Testis (tissue), 3 donors: ENCODE results near the gene SFRP2. TPM values are rescaled to one million over a fixed set of nuclear protein-coding genes. Genes with fewer than 3 reads are reported as not detected.

Experiments
- DNase-seq: peaks from one replicate; pipeline ENCODE4 v3.0.0-alpha.2; 2019
- H3K27ac ChIP-seq, 2 donors: fragments of 200-600 bp; sonication (generic); one replicate each; pipeline ENCODE4 v1.5.1; 2019
- H3K27me3 ChIP-seq: fragments of 200-600 bp; sonication (generic); one replicate; pipeline ENCODE4 v1.5.1; 2019
- H3K36me3 ChIP-seq: fragments of 200-600 bp; sonication (generic); one replicate; pipeline ENCODE4 v1.5.1; 2017; ENCODE audit warnings: low read depth; ENCODE audit errors: missing control alignments
- H3K4me1 ChIP-seq: fragments of 200-600 bp; sonication (generic); one replicate; pipeline ENCODE4 v1.5.1; 2019
- H3K4me3 ChIP-seq, 2 donors: fragments of 200-600 bp; sonication (generic); one replicate each; pipeline ENCODE4 v1.5.1; 2017 to 2019
- H3K9me3 ChIP-seq: fragments of 200-600 bp; sonication (generic); one replicate; pipeline ENCODE4 v1.5.1; 2017
- CTCF ChIP-seq, 3 experiments: fragments of 450-650 bp in 2 of 3; fragments of 200-600 bp in 1 of 3; sonication (generic) in 1 of 3; IDR thresholded peaks; one replicate each; pipeline ENCODE4 v1.5.1; 2016 to 2019; ENCODE audit warnings: antibody characterized with exemption in 3 of 3, mild to moderate bottlenecking in 2 of 3, moderate library complexity in 1 of 3
- POLR2A ChIP-seq: fragments of 450-650 bp; IDR thresholded peaks from one replicate; pipeline ENCODE4 v1.6.1; 2017; ENCODE audit warnings: antibody characterized with exemption, mild to moderate bottlenecking, moderate library complexity
- WGBS, 2 donors: methylation state at CpG; one replicate each; pipeline ENCODE4 v1.1.5; 2018; 5-methylcytosine and 5-hydroxymethylcytosine counted together
- intact Hi-C: fragments of 100-400 bp; cut with DNase I; formaldehyde crosslinking; loops from one replicate; pipeline ENCODE4 v1.15.1; 2023; ENCODE audit warnings: low total_unique reads
- polyA plus RNA-seq: library from polyadenylated mRNA; stranded (reverse); fragments of 350-450 nt; fragmentation: Illumina TruSeq; extraction: RNeasy Lipid Tissue Mini Kit (QIAGEN cat#74804); gene quantifications from one replicate; pipeline ENCODE4 v1.2.3, GENCODE V29; 2014; ENCODE audit warnings: low read depth, low replicate concordance; ENCODE audit not compliant: insufficient read depth
- total RNA-seq, 2 donors: library from RNA; depleted of rRNA; stranded (reverse); fragments of >200 nt; gene quantifications; one replicate each; pipeline ENCODE4 v1.2.3, GENCODE V29; 2016

Gene SFRP2
- total and polyA plus RNA-seq, 3 donors from 2014 or later: 0.39 to 65.6 (median 1.2) TPM

- WGBS, 2 donors: 29 to 34% methylated on average over 3 of the region's 3 CpGs
- Histone ChIP-seq H3K36me3 (no peaks in the 10 kb centered on the region), H3K4me3 (no peak overlapping the region), H3K9me3 (no peaks in the 10 kb centered on the region), H3K27ac (no peak overlapping the region), H3K27me3 (no peaks in the 10 kb centered on the region), H3K4me1 (peaks cover 12% of the 10 kb centered on the region)
- no peak for DNase-seq
- TF ChIP-seq POLR2A: no peak
- peak in 2 of 3 experiments; percentile 40 to 48 for TF ChIP-seq CTCF (IDR thresholded peaks at IDR 0.05)
- intact Hi-C loops: loop anchor here (10.0 kb wide), 1 partner anchor 529 kb away; no protein-coding TSS in a partner anchor
Observed at GRCh38 chr4:153785910-153786721, 2.8 kb downstream of the SFRP2 start.

- Histone ChIP-seq H3K27me3 (no peaks in the 10 kb centered on the region), H3K4me3 (no peak overlapping the region), H3K4me1 (peaks cover 12% of the 10 kb centered on the region), H3K9me3 (no peaks in the 10 kb centered on the region), H3K27ac (no peak overlapping the region), H3K36me3 (no peaks in the 10 kb centered on the region)
- TF ChIP-seq CTCF (IDR thresholded peaks at IDR 0.05): no peak
- TF ChIP-seq POLR2A: no peak
- WGBS, 2 donors: 75 to 92% methylated on average over 3 of the region's 3 CpGs
- no peak for DNase-seq
- intact Hi-C loops: loop anchor here (10.0 kb wide), 1 partner anchor 531 kb away; no protein-coding TSS in a partner anchor
Observed at GRCh38 chr4:153784166-153784699, 4.7 kb downstream of the SFRP2 start.

GRCh38 chr4:153782581-153782980, 6.3 kb downstream of the SFRP2 start:
- intact Hi-C loops: loop anchor here (10.0 kb wide), 1 partner anchor 532 kb away; no protein-coding TSS in a partner anchor
- H3K36me3 ChIP-seq: no peaks in the 10 kb centered on the region
- no peak overlapping the region for H3K4me3 ChIP-seq
- no peaks in the 10 kb centered on the region for H3K4me1 ChIP-seq
- DNase-seq: no peak
- 98 to 100% methylated on average over 1 of the region's 1 CpG for WGBS, 2 donors
- H3K27me3 ChIP-seq: no peaks in the 10 kb centered on the region
- H3K9me3 ChIP-seq: no peaks in the 10 kb centered on the region
- TF ChIP-seq POLR2A (no peak), CTCF (IDR thresholded peaks at IDR 0.05) (no peak)
- no peak overlapping the region for H3K27ac ChIP-seq

GRCh38 chr4:153781717-153782416, 7.0 kb downstream of the SFRP2 start:
- TF ChIP-seq POLR2A (no peak), CTCF (IDR thresholded peaks at IDR 0.05) (no peak)
- Histone ChIP-seq H3K9me3 (no peaks in the 10 kb centered on the region), H3K36me3 (no peaks in the 10 kb centered on the region), H3K4me3 (no peak overlapping the region), H3K4me1 (no peaks in the 10 kb centered on the region), H3K27me3 (no peaks in the 10 kb centered on the region), H3K27ac (no peak overlapping the region)
- 32 to 49% methylated on average over 6 of the region's 6 CpGs for WGBS, 2 donors
- intact Hi-C loops: loop anchor here (10.0 kb wide), 1 partner anchor 533 kb away; no protein-coding TSS in a partner anchor
- DNase-seq: no peak
